Caco-2 (cell line): ENCODE measurements around the gene ASB1. TPM values are rescaled to one million over a fixed set of nuclear protein-coding genes. Genes with fewer than 3 reads are reported as not detected.

Experiments used
- BruUV-seq: library from RNA; stranded (reverse); fragments of 400-500 nt; replicated peaks from 2 replicates; lab custom pipeline; 2021; lab: Mats Ljungman, UMichigan
- CTCF ChIA-PET: fragments of 300-600 bp; sonication (Branson Sonifier 250); formaldehyde crosslinking; loops from one replicate; lab custom pipeline; 2022; ENCODE audit warnings: antibody characterized with exemption; lab: Charles Lee
- POLR2A ChIA-PET: fragments of 300-600 bp; sonication (Branson Sonifier 250); formaldehyde crosslinking; loops from one replicate; lab custom pipeline; 2022; ENCODE audit warnings: antibody characterized with exemption; lab: Charles Lee
- DNase-seq, 2 experiments: peaks; one replicate each; pipeline versions ENCODE4 v3.0.0 to v3.0.0-alpha.2; 2020 to 2022
- H3K27me3 ChIP-seq: replicated peaks from 2 replicates; pipeline ENCODE4 v1.6.0; 2011; ENCODE audit warnings: low read length; ENCODE audit not compliant: control insufficient read depth, insufficient read depth
- H3K36me3 ChIP-seq: 2 replicates; pipeline ENCODE4 v1.5.1; 2011; ENCODE audit warnings: low read length; ENCODE audit not compliant: control insufficient read depth, insufficient read depth
- H3K4me1 ChIP-seq: fragments of 250-450 bp; sonication (Bioruptor Pico); 2 replicates; pipeline ENCODE4 v1.5.1; 2020; ENCODE audit warnings: mild to moderate bottlenecking
- H3K4me3 ChIP-seq: 2 replicates; pipeline ENCODE4 v1.5.1; 2011; ENCODE audit warnings: low read depth, mild to moderate bottlenecking, control low read depth, low read length
- H3K9me3 ChIP-seq: fragments of 250-450 bp; sonication (Bioruptor Pico); 2 replicates; pipeline ENCODE4 v1.5.1; 2020; ENCODE audit warnings: mild to moderate bottlenecking, moderate library complexity
- H3K27ac Mint-ChIP-seq: one replicate; pipeline ENCODE4 v1.8.0; 2022; ENCODE audit warnings: mixed read lengths; ENCODE audit not compliant: unreplicated experiment
- H3K27me3 Mint-ChIP-seq: one replicate; pipeline ENCODE4 v1.8.0; 2022; ENCODE audit warnings: mixed read lengths; ENCODE audit not compliant: insufficient read depth, unreplicated experiment
- H3K36me3 Mint-ChIP-seq: one replicate; pipeline ENCODE4 v1.8.0; 2022; ENCODE audit warnings: mild to moderate bottlenecking, mixed read lengths; ENCODE audit not compliant: insufficient read depth, unreplicated experiment
- H3K4me1 Mint-ChIP-seq: one replicate; pipeline ENCODE4 v1.8.0; 2022; ENCODE audit warnings: low read depth, mixed read lengths; ENCODE audit not compliant: unreplicated experiment
- H3K4me3 Mint-ChIP-seq: one replicate; pipeline ENCODE4 v1.8.0; 2022; ENCODE audit warnings: mild to moderate bottlenecking, moderate library complexity, mixed read lengths; ENCODE audit not compliant: unreplicated experiment
- H3K9me3 Mint-ChIP-seq: one replicate; pipeline ENCODE4 v1.8.0; 2022; ENCODE audit warnings: mixed read lengths; ENCODE audit not compliant: unreplicated experiment
- CTCF ChIP-seq, 2 experiments: fragments of 200-600 bp in 1 of 2; IDR thresholded peaks; 1 replicate in 1 of 2; 2 replicates in 1 of 2; pipeline versions ENCODE4 v1.5.1 to v1.8.0; 2011 to 2022; ENCODE audit warnings: antibody characterized with exemption in 1 of 2, control low read depth in 1 of 2, inconsistent platforms in 1 of 2, low read depth in 1 of 2, low read length in 1 of 2, mild to moderate bottlenecking in 1 of 2, moderate library complexity in 1 of 2; ENCODE audit not compliant: insufficient read depth in 1 of 2, severe bottlenecking in 1 of 2, unreplicated experiment in 1 of 2
- intact Hi-C: fragments of 100-400 bp; cut with micrococcal nuclease; formaldehyde crosslinking; loops from one replicate; pipeline ENCODE4 v1.10.0; 2022; ENCODE audit not compliant: unreplicated experiment
- total RNA-seq: library from RNA; stranded (reverse); gene quantifications from 2 replicates; pipeline ENCODE4 v1.2.3, GENCODE V29; 2022

The ASB1 gene
- total RNA-seq, 1 experiment from 2014 or later: 16.9 TPM

- H3K27me3 ChIP-seq: no peaks in the 10 kb centered on the region
- intact Hi-C loops: no loop called here
- TF ChIP-seq CTCF (IDR thresholded peaks at IDR 0.05; ENCODE audit: insufficient read depth in 1 of 2, low read depth in 1 of 2, low read length in 1 of 2, severe bottlenecking in 1 of 2, unreplicated experiment in 1 of 2): no peak
- H3K4me1 Mint-ChIP-seq: peaks cover 7% of the 10 kb centered on the region
- no peaks in the 10 kb centered on the region for H3K4me1 ChIP-seq
- H3K4me3 Mint-ChIP-seq: no peak overlapping the region
- CTCF ChIA-PET: no interaction called here
- peaks cover 18% of the 10 kb centered on the region for H3K9me3 Mint-ChIP-seq
- H3K4me3 ChIP-seq: no peak overlapping the region
- no peaks in the 10 kb centered on the region for H3K9me3 ChIP-seq
- H3K27me3 Mint-ChIP-seq: no peaks in the 10 kb centered on the region
- H3K36me3 ChIP-seq: no peaks in the 10 kb centered on the region
- no peak for DNase-seq
- POLR2A ChIA-PET: no interaction called here
- no peak overlapping the region for H3K27ac Mint-ChIP-seq
- no TSS peak for BruUV-seq
- no peaks in the 10 kb centered on the region for H3K36me3 Mint-ChIP-seq
Measured at GRCh38 chr2:238379096-238379810, 47.5 kb upstream of the ASB1 start.

GRCh38 chr2:238380336-238380735 lies 46.4 kb upstream of the ASB1 start:
- Mint-ChIP-seq H3K27ac (no peak overlapping the region), H3K9me3 (peaks cover 18% of the 10 kb centered on the region), H3K4me3 (no peak overlapping the region), H3K27me3 (no peaks in the 10 kb centered on the region), H3K36me3 (no peaks in the 10 kb centered on the region), H3K4me1 (peaks cover 7% of the 10 kb centered on the region)
- Histone ChIP-seq H3K9me3 (no peaks in the 10 kb centered on the region), H3K36me3 (no peaks in the 10 kb centered on the region), H3K27me3 (no peaks in the 10 kb centered on the region), H3K4me1 (no peaks in the 10 kb centered on the region), H3K4me3 (no peak overlapping the region)
- TF ChIP-seq CTCF (IDR thresholded peaks at IDR 0.05; ENCODE audit: insufficient read depth in 1 of 2, low read depth in 1 of 2, low read length in 1 of 2, severe bottlenecking in 1 of 2, unreplicated experiment in 1 of 2): no peak
- intact Hi-C loops: no loop called here
- DNase-seq: no peak
- POLR2A ChIA-PET: no interaction called here
- CTCF ChIA-PET: no interaction called here
- no TSS peak for BruUV-seq

DNA sequence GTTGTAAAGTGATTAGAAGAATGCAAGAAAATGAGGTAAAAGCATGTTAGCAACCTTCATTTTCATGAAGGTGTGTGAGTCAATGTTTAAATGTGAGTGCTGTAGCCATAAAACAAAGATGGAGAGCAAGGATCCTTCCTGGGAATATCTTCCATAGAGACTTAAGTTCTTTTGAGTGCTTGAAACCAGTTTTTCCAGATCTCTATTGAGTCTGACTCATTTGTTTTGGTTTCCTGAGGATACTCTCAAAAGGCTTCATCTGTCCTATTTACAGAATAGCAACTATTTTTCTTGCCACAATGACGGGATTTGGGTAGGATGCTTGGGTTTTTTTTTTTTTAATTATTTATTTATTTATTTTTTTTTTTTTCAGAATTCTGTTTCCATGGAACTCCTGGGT lies 45.9 kb upstream of the ASB1 start:
- no peaks in the 10 kb centered on the region for H3K4me1 ChIP-seq
- ChIA-PET POLR2A (no interaction called here), CTCF (no interaction called here)
- no peak overlapping the region for H3K27ac Mint-ChIP-seq
- no peak overlapping the region for H3K4me3 ChIP-seq
- intact Hi-C loops: no loop called here
- H3K36me3 Mint-ChIP-seq: no peaks in the 10 kb centered on the region
- H3K4me1 Mint-ChIP-seq: peaks cover 7% of the 10 kb centered on the region
- peak in 1 of 2 experiments; percentile 10 for DNase-seq
- peaks cover 18% of the 10 kb centered on the region for H3K9me3 Mint-ChIP-seq
- no peaks in the 10 kb centered on the region for H3K36me3 ChIP-seq
- H3K27me3 Mint-ChIP-seq: no peaks in the 10 kb centered on the region
- BruUV-seq: no TSS peak
- H3K27me3 ChIP-seq: no peaks in the 10 kb centered on the region
- H3K4me3 Mint-ChIP-seq: no peak overlapping the region
- no peaks in the 10 kb centered on the region for H3K9me3 ChIP-seq
- no peak for TF ChIP-seq CTCF (IDR thresholded peaks at IDR 0.05; ENCODE audit: insufficient read depth in 1 of 2, low read depth in 1 of 2, low read length in 1 of 2, severe bottlenecking in 1 of 2, unreplicated experiment in 1 of 2)
